BE2C (cell line): Measurements from ENCODE around the gene YIPF2.

Experiments
- DNase-seq: peaks from one replicate; pipeline ENCODE4 v3.0.0-alpha.2; 2020
- H3K27me3 ChIP-seq: fragments of 250-450 bp; sonication (Bioruptor Pico); 2 replicates; pipeline ENCODE4 v1.5.1; 2020; ENCODE audit warnings: mild to moderate bottlenecking
- H3K36me3 ChIP-seq: fragments of 250-450 bp; sonication (Bioruptor Pico); 2 replicates; pipeline ENCODE4 v1.5.1; 2020; ENCODE audit warnings: mild to moderate bottlenecking
- H3K4me1 ChIP-seq: fragments of 250-450 bp; sonication (Bioruptor Pico); 2 replicates; pipeline ENCODE4 v1.5.1; 2020
- H3K4me3 ChIP-seq: 2 replicates; pipeline ENCODE4 v1.5.1; 2011; ENCODE audit warnings: low read depth, low read length
- H3K9me3 ChIP-seq: fragments of 250-450 bp; sonication (Bioruptor Pico); 2 replicates; pipeline ENCODE4 v1.5.1; 2020
- TF ChIP-seq, protein P1 (sequence below): IDR thresholded peaks from 2 replicates; pipeline ENCODE4 v1.5.1; 2012; ENCODE audit warnings: mild to moderate bottlenecking, low read depth, low read length

Gene YIPF2

DNA sequence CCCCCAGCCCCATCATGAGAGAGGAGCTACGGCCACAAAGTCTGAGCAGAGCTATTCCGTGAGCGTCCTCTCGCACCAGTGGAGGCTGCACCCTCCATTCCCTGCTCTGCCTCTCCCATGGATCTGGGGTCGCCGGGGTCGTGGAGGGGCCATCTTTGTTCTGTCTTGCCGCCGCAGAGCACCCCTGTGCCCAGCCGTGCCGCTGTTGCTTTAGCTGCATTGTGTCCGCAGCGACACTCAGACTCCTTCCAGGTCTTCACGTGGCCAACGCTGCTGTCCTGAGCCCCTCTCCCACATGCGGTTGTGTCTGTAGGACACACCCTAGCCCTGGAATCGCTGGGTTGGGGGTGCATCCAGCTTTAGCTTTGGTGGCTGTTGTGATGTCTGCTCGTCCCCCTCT lies 15.8 kb downstream of the YIPF2 start:
- DNase-seq = no peak
- Histone ChIP-seq H3K4me3 (no peak overlapping the region), H3K9me3 (no peaks in the 10 kb centered on the region), H3K4me1 (no peaks in the 10 kb centered on the region), H3K36me3 (peaks cover 44% of the 10 kb centered on the region), H3K27me3 (no peaks in the 10 kb centered on the region)
- TF ChIP-seq, protein P1, sequence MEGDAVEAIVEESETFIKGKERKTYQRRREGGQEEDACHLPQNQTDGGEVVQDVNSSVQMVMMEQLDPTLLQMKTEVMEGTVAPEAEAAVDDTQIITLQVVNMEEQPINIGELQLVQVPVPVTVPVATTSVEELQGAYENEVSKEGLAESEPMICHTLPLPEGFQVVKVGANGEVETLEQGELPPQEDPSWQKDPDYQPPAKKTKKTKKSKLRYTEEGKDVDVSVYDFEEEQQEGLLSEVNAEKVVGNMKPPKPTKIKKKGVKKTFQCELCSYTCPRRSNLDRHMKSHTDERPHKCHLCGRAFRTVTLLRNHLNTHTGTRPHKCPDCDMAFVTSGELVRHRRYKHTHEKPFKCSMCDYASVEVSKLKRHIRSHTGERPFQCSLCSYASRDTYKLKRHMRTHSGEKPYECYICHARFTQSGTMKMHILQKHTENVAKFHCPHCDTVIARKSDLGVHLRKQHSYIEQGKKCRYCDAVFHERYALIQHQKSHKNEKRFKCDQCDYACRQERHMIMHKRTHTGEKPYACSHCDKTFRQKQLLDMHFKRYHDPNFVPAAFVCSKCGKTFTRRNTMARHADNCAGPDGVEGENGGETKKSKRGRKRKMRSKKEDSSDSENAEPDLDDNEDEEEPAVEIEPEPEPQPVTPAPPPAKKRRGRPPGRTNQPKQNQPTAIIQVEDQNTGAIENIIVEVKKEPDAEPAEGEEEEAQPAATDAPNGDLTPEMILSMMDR = no peak

DNA sequence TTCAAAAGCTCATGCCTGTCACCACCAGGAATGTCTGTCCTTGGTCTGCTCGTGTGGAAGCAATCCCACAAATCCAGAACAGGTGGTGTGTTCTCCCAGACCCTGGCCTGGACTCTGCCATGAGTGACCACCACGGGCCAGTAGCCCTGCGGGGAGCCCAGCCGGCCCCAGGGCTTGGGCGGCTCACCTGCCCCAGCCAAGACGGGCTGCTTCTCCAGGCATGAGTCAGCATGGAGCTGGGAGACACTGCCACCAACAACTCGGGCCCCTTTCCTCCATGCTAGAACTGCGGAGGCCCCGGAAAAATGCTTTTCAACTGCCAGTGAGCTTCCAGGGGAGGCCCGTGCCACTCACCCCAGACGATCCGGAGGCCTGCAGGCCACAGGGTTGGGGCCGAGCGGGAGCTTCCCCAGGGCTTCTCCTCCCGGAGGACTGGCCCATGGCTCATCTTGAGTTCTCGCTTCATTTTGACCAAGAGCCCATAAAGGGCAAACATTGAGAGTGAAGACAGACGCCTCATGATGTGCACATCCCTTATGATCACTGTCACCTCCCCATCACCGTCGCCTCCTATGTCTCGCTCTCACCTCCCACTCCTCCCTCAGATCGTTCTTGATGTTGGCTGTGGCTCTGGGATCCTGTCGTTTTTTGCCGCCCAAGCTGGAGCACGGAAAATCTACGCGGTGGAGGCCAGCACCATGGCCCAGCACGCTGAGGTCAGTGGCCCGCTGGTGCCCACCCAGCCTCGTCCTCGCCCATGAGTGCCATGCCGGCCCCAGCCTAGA lies 16.7 kb downstream of the YIPF2 start:
- no peak for DNase-seq
- TF ChIP-seq, protein P1 = no peak
- Histone ChIP-seq H3K36me3 (peaks cover 44% of the 10 kb centered on the region), H3K4me1 (no peaks in the 10 kb centered on the region), H3K9me3 (no peaks in the 10 kb centered on the region), H3K27me3 (no peaks in the 10 kb centered on the region), H3K4me3 (no peak overlapping the region)

DNA sequence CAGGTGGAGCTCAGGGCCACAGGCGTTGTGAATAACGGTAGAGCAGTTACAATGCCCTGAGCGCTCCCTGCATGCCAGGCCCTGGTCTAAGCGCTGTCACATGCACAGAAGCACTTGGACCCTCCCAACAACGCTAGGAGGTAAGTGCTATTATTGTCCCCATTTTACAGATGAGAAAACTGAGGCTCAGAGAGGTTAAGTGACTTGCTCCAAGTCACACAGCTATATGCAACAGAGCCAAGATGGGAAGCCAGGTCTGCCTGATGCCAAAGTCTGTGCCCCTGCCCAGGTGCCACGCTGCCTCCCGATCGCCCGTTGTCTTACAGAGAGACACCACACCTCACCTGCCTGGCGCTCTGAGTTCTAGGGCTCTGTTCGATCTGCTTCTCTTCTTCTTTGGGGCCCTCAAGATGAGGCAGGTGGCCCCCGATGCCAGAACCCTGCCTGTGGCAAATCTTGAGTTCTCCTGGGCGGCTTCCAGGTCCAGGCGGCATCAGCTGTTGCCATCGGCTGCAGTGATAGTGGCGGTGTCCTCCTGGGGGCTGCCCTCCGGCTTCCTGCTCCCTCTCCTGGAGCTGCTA lies 20.0 kb downstream of the YIPF2 start:
- TF ChIP-seq, protein P1 = no peak
- no peaks in the 10 kb centered on the region for H3K9me3 ChIP-seq
- no peak for DNase-seq
- no peaks in the 10 kb centered on the region for H3K4me1 ChIP-seq
- H3K36me3 ChIP-seq = peaks cover 38% of the 10 kb centered on the region
- H3K4me3 ChIP-seq = no peak overlapping the region
- H3K27me3 ChIP-seq = no peaks in the 10 kb centered on the region

DNA sequence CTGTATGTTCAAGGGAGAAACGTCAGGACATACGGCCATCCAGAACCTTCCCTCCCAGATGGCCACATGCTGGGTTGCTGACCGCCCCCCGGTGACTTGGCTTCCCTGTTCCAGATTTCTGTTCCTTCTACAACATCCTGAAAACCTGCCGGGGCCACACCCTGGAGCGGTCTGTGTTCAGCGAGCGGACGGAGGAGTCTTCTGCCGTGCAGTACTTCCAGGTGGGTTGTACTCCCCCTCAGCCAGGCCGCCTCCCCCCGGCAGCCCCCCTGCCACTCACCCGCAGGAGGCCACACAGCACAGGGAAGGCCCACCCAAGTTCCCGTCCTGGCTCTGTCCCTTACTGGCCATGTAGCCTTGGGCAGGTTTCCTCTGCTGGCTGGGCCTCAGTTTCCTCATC lies 20.5 kb downstream of the YIPF2 start:
- TF ChIP-seq, protein P1 = no peak
- no peaks in the 10 kb centered on the region for H3K4me1 ChIP-seq
- H3K9me3 ChIP-seq = no peaks in the 10 kb centered on the region
- peaks cover 34% of the 10 kb centered on the region for H3K36me3 ChIP-seq
- H3K4me3 ChIP-seq = no peak overlapping the region
- no peak for DNase-seq
- H3K27me3 ChIP-seq = no peaks in the 10 kb centered on the region

DNA sequence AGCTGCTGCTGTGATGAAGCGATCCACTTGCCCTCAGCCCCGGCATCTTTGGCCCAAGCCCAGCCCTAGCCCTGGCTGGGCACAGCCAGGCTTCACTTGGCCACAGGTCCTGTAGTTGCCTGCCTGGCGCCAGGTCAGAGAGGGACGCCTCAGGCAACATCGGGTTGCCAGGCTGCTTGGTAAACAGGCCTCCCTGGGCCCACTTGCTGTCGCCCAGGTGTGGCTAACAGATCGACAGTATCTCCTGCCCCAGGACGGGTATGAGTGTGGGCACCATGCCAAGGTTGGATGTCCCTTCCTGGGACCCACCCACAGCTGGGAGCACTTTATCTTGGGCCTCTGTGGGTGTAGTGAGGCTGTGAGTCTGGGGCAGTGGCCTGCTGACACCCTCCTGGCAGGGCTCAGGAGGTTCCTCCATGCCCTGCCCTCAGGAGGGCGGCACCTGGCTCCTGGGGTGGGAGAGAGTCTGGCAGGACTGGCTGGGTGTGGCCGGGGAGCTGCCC lies 29.2 kb downstream of the YIPF2 start:
- Histone ChIP-seq H3K27me3 (no peaks in the 10 kb centered on the region), H3K4me3 (no peak overlapping the region), H3K4me1 (peaks cover 8% of the 10 kb centered on the region), H3K36me3 (no peaks in the 10 kb centered on the region), H3K9me3 (no peaks in the 10 kb centered on the region)
- DNase-seq = peak; percentile 76
- TF ChIP-seq, protein P1 = no peak

DNA sequence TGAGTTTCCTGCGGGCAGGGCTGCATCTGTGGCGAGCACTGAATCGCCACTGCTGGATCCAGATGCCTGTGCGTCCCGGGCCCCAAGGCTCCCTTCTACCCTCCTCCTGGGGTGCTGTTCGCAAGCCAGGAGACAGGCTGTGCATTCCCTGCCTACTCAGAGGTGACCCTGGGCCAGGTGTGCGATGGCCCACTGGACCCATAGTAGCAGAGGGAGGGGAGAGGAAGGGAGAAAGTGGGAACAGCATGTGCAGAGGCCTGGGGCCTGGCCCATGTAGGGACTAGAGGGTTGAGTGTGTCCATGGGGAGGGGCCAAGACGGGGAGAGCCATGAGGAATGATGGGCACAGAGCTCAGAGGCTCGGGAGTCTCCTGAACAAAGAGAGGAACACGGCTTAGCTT lies 29.8 kb downstream of the YIPF2 start:
- no peak for DNase-seq
- Histone ChIP-seq H3K36me3 (no peaks in the 10 kb centered on the region), H3K27me3 (no peaks in the 10 kb centered on the region), H3K4me3 (no peak overlapping the region), H3K4me1 (peaks cover 8% of the 10 kb centered on the region), H3K9me3 (no peaks in the 10 kb centered on the region)
- TF ChIP-seq, protein P1 = no peak
